PC-3 (cell line): ENCODE data around the gene IFTAP. TPM values are rescaled to one million over a fixed set of nuclear protein-coding genes. Genes with fewer than 3 reads are reported as not detected.

ENCODE experiments used
- ATAC-seq: fragments of 200-7000 bp; cut with Tn5 transposase; 2 replicates; pipeline ENCODE4 v1.9.1; 2020; ENCODE audit warnings: mild to moderate bottlenecking, moderate library complexity
- BruUV-seq: library from RNA; stranded (reverse); fragments of 400-500 nt; replicated peaks from 2 replicates; lab custom pipeline; 2021; lab: Mats Ljungman, UMichigan
- CTCF ChIA-PET: fragments of 300-600 bp; sonication (Branson Sonifier 250); formaldehyde crosslinking; loops from one replicate; lab custom pipeline; 2022; ENCODE audit warnings: antibody characterized with exemption; lab: Charles Lee
- POLR2A ChIA-PET: fragments of 300-600 bp; sonication (Branson Sonifier 250); formaldehyde crosslinking; loops from one replicate; lab custom pipeline; 2022; ENCODE audit warnings: antibody characterized with exemption; ENCODE audit not compliant: unreplicated experiment; lab: Charles Lee
- DNase-seq: peaks from one replicate; pipeline ENCODE4 v3.0.0-alpha.2; 2015
- H2AFZ ChIP-seq: fragments of 300-600 bp; sonication (generic); 2 replicates; pipeline ENCODE4 v1.6.0; 2016; ENCODE audit warnings: antibody characterized with exemption, low read length
- H3F3A ChIP-seq: fragments of 300-600 bp; sonication (generic); one replicate; pipeline ENCODE4 v1.6.0; 2017; ENCODE audit warnings: antibody characterized with exemption, low read length, control low read depth, mild to moderate bottlenecking; ENCODE audit not compliant: unreplicated experiment
- H3K27ac ChIP-seq: fragments of 300-600 bp; sonication (generic); 2 replicates; pipeline ENCODE4 v1.5.1; 2016; ENCODE audit warnings: mild to moderate bottlenecking, low read length
- H3K27me3 ChIP-seq: fragments of 300-600 bp; sonication (generic); 2 replicates; pipeline ENCODE4 v1.6.1; 2016; ENCODE audit warnings: low read length, mixed read lengths
- H3K36me3 ChIP-seq: fragments of 300-600 bp; sonication (generic); 2 replicates; pipeline ENCODE4 v1.6.1; 2016; ENCODE audit warnings: low read depth, mixed run types, low read length, mixed read lengths
- H3K4me1 ChIP-seq: fragments of 300-600 bp; sonication (generic); 2 replicates; pipeline ENCODE4 v1.5.1; 2016; ENCODE audit warnings: low read length; ENCODE audit not compliant: insufficient read depth
- H3K4me2 ChIP-seq: fragments of 300-600 bp; sonication (generic); 2 replicates; pipeline ENCODE4 v1.6.0; 2016; ENCODE audit warnings: low read length
- H3K4me3 ChIP-seq: fragments of 300-600 bp; sonication (generic); 2 replicates; pipeline ENCODE4 v1.5.1; 2016; ENCODE audit warnings: mild to moderate bottlenecking, low read length, mixed read lengths
- H3K79me2 ChIP-seq: fragments of 300-600 bp; sonication (generic); 2 replicates; pipeline ENCODE4 v1.6.1; 2017; ENCODE audit warnings: low read length, mixed read lengths
- H3K9ac ChIP-seq: fragments of 300-600 bp; sonication (generic); 2 replicates; pipeline ENCODE4 v1.6.0; 2016; ENCODE audit warnings: mild to moderate bottlenecking, low read length
- H3K9me2 ChIP-seq: fragments of 300-600 bp; sonication (generic); replicated peaks from 2 replicates; pipeline ENCODE4 v1.6.1; 2016; ENCODE audit warnings: mixed run types, low read length, mixed read lengths
- H3K9me3 ChIP-seq: fragments of 300-600 bp; sonication (generic); 2 replicates; pipeline ENCODE4 v1.6.1; 2016; ENCODE audit warnings: low read length, mixed read lengths
- H4K20me1 ChIP-seq: fragments of 300-600 bp; sonication (generic); 2 replicates; pipeline ENCODE4 v1.6.1; 2016; ENCODE audit warnings: low read length, mixed read lengths
- CTCF ChIP-seq: fragments of 300-600 bp; sonication (generic); conservative IDR thresholded peaks from 2 replicates; pipeline ENCODE4 v1.5.1; 2017; ENCODE audit warnings: antibody characterized with exemption, low read depth, mild to moderate bottlenecking, low read length
- EZH2 ChIP-seq: fragments of 300-600 bp; sonication (generic); IDR thresholded peaks from one replicate; pipeline ENCODE4 v1.6.1; 2017; ENCODE audit warnings: antibody characterized with exemption, mild to moderate bottlenecking, low read length; ENCODE audit not compliant: unreplicated experiment
- EZH2phosphoT487 ChIP-seq: fragments of 300-600 bp; sonication (generic); IDR thresholded peaks from 2 replicates; pipeline ENCODE4 v1.6.1; 2018; ENCODE audit warnings: mild to moderate bottlenecking, antibody characterized with exemption, low read length, borderline replicate concordance
- intact Hi-C: fragments of 100-400 bp; cut with micrococcal nuclease; formaldehyde crosslinking; loops from 2 replicates; pipeline ENCODE4 v1.9.0; 2023
- total RNA-seq: library from RNA; depleted of rRNA; stranded (reverse); fragments of >200 nt; gene quantifications from 2 replicates; pipeline ENCODE4 v1.2.3, GENCODE V29; 2014

IFTAP gene
- total RNA-seq, 1 experiment from 2014 or later, result 17.6 TPM

DNA sequence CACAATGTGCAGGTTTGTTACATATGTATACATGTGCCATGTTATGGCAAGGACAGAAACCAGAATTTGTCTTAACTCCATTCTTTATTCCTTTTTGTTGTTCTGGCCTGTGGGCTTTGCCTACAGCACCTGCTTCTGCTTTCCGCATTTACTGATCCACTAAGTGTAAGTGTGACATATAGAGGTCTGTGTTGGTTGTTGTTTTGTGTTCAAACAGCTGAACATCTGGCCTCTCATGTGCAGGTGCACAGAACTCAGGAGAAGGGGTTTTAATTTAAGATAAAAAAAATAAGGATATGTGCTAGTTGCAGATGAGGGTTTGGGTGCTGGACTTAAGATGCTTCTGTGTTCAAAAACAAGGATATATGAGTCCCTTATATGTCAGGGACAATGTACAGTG lies 89.5 kb downstream of the IFTAP start:
- no peaks in the 10 kb centered on the region for H3K4me1 ChIP-seq
- H4K20me1 ChIP-seq, result no peaks in the 10 kb centered on the region
- CTCF ChIA-PET, result no interaction called here
- H3K27ac ChIP-seq, result no peak overlapping the region
- intact Hi-C loops, result no loop called here
- BruUV-seq, result no TSS peak
- no peaks in the 10 kb centered on the region for H3K9me2 ChIP-seq
- no peak for DNase-seq
- no peaks in the 10 kb centered on the region for H3K79me2 ChIP-seq
- peaks cover 36% of the 10 kb centered on the region for H3K27me3 ChIP-seq
- no peak overlapping the region for H3K4me3 ChIP-seq
- H3K9me3 ChIP-seq, result no peaks in the 10 kb centered on the region
- H3K36me3 ChIP-seq, result no peaks in the 10 kb centered on the region
- POLR2A ChIA-PET, result no interaction called here
- ATAC-seq, result no peak
- no peak overlapping the region for H2AFZ ChIP-seq
- no peaks in the 10 kb centered on the region for H3F3A ChIP-seq
- TF ChIP-seq EZH2phosphoT487, result no peak
- TF ChIP-seq CTCF, result no peak
- TF ChIP-seq EZH2, result no peak
- H3K4me2 ChIP-seq, result no peak overlapping the region
- no peak overlapping the region for H3K9ac ChIP-seq

DNA sequence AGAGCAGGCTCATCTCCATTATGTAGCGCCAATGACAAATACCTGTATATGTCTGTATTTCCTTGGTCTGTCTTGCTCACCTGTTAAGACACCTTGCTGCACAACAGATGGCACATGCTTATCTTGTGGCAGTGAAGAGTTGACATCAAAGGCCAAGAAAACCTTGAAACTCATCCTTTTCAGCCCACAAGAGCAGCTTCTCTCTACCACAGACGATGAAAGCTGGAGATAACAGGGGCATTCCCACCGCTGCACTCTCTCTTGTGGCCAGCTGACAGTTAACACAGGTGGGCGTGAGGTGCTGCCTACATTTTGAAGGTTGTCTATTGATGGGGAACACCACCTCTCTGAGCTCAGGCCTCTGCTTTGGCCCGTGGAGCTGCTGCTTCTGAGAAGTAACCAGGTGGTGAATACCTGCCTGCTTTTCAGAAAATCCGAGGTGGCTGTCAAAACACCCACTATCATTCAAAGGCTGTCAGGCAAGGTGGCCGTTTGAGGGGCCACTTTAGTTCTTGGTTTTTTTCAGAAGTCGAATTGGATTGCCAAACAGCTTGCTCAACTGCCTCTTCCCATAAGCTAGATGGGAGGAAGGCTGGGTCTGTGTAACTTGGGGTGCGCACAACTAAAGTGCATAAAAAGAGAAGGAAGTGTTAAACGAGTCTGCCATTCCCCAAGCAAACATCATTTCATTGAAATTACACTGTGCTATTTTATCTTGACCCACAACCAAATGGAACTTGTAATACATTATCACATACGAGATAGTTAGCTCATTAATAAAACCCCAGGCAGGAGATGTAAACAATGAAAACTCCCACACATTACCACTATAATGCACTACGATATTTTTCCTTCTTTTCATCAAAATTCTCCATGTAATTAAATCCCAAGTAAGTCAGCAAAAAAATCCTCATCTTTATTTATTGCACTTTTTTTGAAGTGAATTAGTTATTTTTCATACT lies 90.8 kb downstream of the IFTAP start:
- no peak overlapping the region for H3K4me2 ChIP-seq
- H3K9me3 ChIP-seq, result no peaks in the 10 kb centered on the region
- H3K27ac ChIP-seq, result no peak overlapping the region
- H3K79me2 ChIP-seq, result no peaks in the 10 kb centered on the region
- no peaks in the 10 kb centered on the region for H3F3A ChIP-seq
- ChIA-PET POLR2A (no interaction called here), CTCF (no interaction called here)
- TF ChIP-seq EZH2phosphoT487, result no peak
- TF ChIP-seq CTCF, result no peak
- no peak for TF ChIP-seq EZH2
- no peaks in the 10 kb centered on the region for H3K36me3 ChIP-seq
- no peak for ATAC-seq
- H3K9me2 ChIP-seq, result no peaks in the 10 kb centered on the region
- no peak overlapping the region for H3K4me3 ChIP-seq
- BruUV-seq, result no TSS peak
- no peak for DNase-seq
- intact Hi-C loops, result no loop called here
- H3K4me1 ChIP-seq, result no peaks in the 10 kb centered on the region
- no peak overlapping the region for H3K9ac ChIP-seq
- peaks cover 44% of the 10 kb centered on the region for H3K27me3 ChIP-seq
- no peak overlapping the region for H2AFZ ChIP-seq
- H4K20me1 ChIP-seq, result no peaks in the 10 kb centered on the region

DNA sequence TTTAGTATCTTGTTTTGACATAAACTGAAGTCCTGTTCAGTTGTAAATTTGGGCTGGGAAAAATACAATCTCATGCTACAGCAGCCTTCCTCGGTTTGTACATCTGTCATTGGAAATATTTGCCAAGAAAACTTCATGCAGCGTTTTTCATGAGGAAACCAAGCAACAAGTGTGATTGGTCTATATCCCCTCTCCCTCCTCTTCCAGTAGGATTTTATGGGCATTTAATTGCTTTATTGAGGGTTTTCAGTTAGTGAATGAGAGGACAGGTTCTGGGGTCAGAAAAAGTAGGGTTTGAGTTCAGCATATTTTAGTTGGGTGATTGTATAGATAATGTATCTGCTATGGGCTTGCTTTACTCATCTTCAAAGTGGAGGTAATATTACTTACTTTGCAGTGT lies 93.8 kb downstream of the IFTAP start:
- H3K27me3 ChIP-seq, result peaks cover 46% of the 10 kb centered on the region
- no peak for ATAC-seq
- TF ChIP-seq CTCF (no peak), EZH2phosphoT487 (no peak), EZH2 (no peak)

More for the DNA sequence above, 93.8 kb downstream of the IFTAP start:
- Histone ChIP-seq H3K9me3 (no peaks in the 10 kb centered on the region), H4K20me1 (no peaks in the 10 kb centered on the region), H3K27ac (no peak overlapping the region), H2AFZ (no peak overlapping the region), H3F3A (no peaks in the 10 kb centered on the region), H3K4me3 (no peak overlapping the region), H3K79me2 (no peaks in the 10 kb centered on the region), H3K4me1 (no peaks in the 10 kb centered on the region), H3K9ac (no peak overlapping the region), H3K36me3 (no peaks in the 10 kb centered on the region), H3K9me2 (no peaks in the 10 kb centered on the region), H3K4me2 (no peak overlapping the region)
- DNase-seq, result no peak
- ChIA-PET CTCF (no interaction called here), POLR2A (no interaction called here)
- intact Hi-C loops, result no loop called here
- BruUV-seq, result no TSS peak
